Measurements from ENCODE around the gene RPAP3.

The RPAP3 gene

GRCh38 chr12:47705566-47706425 is at the start of gene RPAP3:
RPAP3 (minus strand) TSS chr12:47706030; CDS start chr12:47702840, 3,190 bp downstream.
- DNase-seq = peak; percentile 93

DNA sequence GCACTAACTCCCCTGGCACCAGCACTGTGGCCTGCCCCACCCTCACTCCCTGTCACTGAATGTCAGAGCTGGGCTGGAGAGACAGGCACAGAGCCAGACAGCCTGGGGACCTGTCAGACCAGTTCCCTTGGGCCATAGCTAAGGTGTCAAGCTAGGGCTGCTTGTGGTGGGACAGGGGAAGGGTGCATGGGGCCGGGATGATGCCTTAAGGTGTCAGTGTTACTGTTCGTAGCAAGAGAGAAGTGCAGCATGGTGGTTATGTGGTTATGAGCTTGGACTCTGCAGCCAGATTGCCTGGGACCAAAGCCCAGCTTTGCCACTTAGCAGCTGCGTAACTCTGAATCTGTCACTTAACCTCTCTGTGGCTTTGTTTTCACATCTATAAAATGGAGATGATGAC is 49.1 kb upstream of the RPAP3 start:
- no peak for DNase-seq

- DNase-seq = no peak
These were observed 48.3 kb upstream of the RPAP3 start for GRCh38 chr12:47754126-47754525.

- DNase-seq = no peak
These were observed 47.5 kb upstream of the RPAP3 start for GRCh38 chr12:47753021-47754001.

DNA sequence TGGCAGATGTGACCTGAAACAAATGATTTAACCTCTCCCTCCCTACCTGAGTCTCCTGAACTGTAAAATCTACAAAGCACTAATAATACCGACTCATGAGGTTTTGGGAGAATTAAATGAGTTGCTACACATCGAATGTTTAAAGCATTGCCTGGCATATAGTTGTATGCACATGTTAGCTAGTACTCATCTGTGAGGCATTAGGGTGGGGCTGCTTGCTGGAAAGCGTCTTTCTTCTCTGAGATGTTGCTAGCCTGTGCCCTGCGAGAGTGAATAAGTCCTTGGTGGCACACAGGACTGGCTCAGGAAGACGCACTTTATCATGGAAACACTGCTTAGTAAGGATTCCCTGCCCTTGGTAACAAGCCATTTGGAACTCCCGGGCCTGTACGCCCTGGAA is 46.7 kb upstream of the RPAP3 start:
- no peak for DNase-seq

DNA sequence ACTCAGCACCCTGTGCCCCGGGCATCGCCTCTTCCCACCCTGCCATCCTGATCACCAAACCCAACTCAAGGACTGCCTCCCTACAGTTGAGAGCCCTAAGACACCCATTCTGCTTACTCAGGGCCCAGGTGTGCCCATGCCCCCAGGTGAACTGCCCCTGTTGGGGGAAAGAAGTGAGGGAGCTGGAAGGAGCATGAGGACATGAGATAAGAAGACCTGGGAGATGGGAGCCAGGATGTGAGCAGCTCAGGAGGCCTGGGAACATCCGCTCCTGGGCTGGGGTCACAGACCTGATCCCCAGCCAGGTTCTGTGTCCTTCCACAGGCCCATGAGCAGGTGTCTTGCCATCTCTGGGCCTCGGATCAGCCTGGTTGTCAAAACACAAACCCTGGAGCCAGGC is 46.3 kb upstream of the RPAP3 start:
- DNase-seq = no peak

DNA sequence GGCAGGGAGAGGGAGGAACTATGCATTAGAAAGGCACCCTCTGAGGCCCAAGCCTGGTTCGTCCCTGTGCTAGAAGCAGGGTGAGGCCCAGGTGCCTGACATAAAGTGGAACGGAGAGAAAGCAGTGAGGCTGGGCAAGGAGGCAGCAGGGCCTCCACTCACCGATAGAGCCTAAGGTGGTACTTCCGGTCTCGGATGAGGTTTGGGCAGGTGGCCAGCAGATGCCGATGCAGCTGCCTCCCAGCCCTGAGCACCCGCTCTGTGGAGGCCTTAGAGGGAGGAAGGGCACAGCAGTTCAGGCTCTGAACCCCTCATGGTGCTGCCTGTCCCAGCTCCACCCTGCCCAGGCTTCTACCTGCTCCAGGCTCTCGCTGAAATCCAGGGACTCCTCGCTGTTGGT is 45.7 kb upstream of the RPAP3 start:
- no peak for DNase-seq

- no peak for DNase-seq
These were observed 45.2 kb upstream of the RPAP3 start for GRCh38 chr12:47750916-47751470.

DNA sequence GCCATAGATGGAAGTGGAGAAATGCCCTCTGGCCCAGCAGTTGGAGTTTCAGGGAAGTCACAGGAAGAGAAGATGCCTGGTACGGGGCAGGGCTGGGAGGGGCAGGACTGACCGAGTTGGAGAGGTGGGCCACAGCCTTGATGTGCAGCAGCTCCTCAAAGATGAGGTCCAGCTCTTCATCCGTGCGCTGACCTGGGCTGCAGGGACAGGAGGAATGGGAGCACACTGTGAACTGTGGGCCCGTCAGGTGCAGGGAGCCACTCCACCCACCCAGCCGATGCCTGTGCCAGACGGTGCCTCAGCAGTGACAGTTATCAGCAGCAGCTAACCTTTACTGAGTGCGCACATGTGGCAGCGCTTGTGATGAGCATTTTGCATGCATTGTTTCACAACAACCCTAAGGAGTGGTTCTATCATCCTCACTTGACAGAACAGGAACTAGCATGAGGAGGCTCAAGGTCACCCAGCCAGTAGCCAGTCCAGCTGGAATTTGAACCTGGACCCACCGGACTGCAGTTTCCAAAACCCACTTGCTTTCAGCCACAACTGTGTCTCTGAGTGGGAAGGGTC is 44.5 kb upstream of the RPAP3 start:
- DNase-seq = no peak

DNA sequence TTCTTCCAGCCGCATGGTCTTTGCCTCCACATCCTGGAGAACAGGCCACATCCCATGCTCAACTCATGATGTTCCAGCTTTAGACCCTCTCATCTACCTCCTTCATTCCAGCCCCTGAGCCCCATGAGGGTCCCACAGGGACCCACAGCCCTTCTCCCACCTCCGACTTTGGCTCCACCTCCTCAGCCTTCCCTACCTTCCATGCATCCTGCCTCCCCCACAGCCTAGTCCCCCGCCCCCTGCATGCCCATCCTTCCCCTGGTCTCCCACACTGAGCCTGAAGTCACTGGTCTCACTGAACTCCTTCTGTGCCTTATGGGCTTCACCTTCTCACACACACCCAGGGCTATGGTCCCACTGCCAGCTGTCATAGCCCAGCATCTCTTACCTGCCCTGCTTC is 43.1 kb upstream of the RPAP3 start:
- no peak for DNase-seq

GRCh38 chr12:47748507-47748828 is 42.6 kb upstream of the RPAP3 start:
- no peak for DNase-seq

DNA sequence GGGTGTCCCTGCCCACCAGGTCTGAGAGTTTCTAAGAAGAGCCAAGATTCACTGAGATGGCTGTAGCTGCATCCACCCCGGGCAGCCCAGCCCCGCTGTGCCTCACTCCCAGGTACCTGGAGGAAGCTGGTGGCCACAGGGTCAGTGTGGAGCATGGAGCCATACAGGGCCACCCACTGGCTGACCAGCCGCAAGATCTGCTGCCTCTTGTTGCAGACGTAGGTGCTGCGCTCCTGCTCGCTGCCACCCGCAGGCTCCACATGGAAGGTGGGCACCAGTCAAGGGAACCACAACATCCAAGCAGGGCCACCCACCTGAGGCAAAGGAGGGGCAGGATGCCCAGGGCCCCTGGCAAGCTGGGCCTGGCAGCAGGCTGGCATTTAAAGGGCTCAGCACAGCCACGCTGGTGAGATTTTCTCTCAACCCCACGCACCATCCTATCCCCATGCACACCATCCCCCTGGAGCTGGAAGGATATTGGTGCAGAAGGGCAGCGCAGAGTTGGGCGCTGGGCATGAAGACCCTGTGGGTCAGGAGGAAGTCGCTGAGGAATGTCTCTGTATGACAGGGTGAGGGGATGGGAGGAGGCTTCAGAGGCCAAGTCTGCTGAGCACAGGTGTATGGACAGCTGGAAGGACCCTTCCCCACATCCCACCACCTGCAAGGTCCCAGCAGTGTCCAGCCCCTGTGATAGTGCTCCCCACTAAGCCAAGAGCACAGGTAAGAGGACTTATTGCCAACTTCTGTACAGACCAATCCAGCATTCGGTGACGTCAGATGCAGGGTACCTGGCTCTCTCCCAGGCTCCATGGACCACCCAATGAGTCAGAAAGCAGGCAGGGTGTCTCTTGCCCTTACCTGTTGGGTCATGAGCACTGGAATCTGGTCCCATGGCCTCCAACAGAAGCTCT is 42.0 kb upstream of the RPAP3 start:
- DNase-seq = no peak

GRCh38 chr12:47747126-47747525 is 41.3 kb upstream of the RPAP3 start:
- DNase-seq = no peak

DNA sequence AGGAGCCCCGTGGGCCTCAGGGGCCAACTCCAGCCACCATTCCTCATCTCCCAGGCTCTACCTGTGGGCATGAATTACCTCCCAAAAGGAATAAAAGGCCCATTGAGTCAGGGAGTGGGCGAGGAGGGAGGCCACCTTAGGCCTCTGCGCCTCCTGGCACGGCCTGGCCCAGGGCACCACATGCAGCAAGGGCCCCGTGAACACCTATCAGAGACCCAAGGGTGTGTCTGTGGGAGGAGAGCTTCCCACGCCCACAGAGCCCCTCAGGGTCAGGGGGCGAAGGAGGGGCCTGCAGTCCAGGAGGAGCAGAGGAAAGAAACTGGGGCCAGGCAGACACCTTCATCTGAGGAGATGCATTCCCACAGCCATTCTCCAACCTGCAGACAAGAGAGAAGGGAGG is 40.7 kb upstream of the RPAP3 start:
- no peak for DNase-seq

- no peak for DNase-seq
These were observed 40.2 kb upstream of the RPAP3 start for GRCh38 chr12:47746073-47746472.

- no peak for DNase-seq
These were observed 39.7 kb upstream of the RPAP3 start for GRCh38 chr12:47745485-47746041.

GRCh38 chr12:47744778-47745436 is 39.1 kb upstream of the RPAP3 start:
- no peak for DNase-seq

- peak; percentile 58 for DNase-seq
These were observed 38.3 kb upstream of the RPAP3 start for GRCh38 chr12:47744005-47744651.

- DNase-seq = no peak
These were observed 37.6 kb upstream of the RPAP3 start for GRCh38 chr12:47743311-47743860.

DNA sequence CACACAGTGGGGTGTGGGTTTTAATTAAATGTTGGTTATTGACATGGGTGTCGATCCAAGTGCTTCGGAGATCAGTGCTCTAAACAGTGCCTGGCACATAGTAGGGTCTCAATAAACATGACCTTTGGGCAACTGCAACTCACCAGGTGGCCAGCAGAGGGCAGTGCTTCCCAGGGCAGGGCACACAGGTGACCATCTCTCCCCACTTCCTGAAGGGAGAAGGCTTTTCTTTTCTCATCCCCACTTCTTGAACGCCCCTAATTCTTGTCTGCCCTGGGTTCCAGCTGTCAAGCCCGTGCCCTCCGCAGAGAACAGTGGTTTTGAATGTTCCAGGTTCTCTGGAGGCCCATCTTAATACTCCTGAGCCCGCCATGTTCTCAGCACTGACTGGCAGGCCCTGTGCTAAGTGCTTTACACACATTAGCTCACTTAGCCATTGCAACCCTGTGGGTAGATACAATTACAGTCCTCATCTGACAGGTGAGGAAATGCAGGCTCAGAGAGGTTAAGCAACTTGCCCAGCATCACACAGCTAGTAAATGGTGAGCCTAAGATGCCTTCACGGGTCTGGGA is 36.5 kb upstream of the RPAP3 start:
- DNase-seq = peak; percentile 61
